Loucy (cell line): ENCODE measurements around the gene ENTHD1.
A peak's percentile ranks its signal among the peaks of the same experiment; 100 is the strongest.

Source experiments
- H2AFZ ChIP-seq: fragments of 200-600 bp; sonication (generic); 2 replicates; pipeline ENCODE4 v1.6.0; 2016; ENCODE audit warnings: antibody characterized with exemption, mild to moderate bottlenecking, low read length, moderate library complexity
- H3F3A ChIP-seq: fragments of 200-600 bp; 2 replicates; pipeline ENCODE4 v1.6.0; 2016; ENCODE audit warnings: antibody characterized with exemption, low read depth, mild to moderate bottlenecking
- H3K27me3 ChIP-seq: fragments of 200-600 bp; sonication (generic); 2 replicates; pipeline ENCODE4 v1.6.1; 2014; ENCODE audit warnings: low read length, mild to moderate bottlenecking; ENCODE audit not compliant: insufficient read depth, poor library complexity, severe bottlenecking
- H3K36me3 ChIP-seq: fragments of 200-600 bp; sonication (generic); 2 replicates; pipeline ENCODE4 v1.6.1; 2016; ENCODE audit warnings: low read length; ENCODE audit not compliant: insufficient read depth
- H3K4me1 ChIP-seq: fragments of 200-600 bp; sonication (generic); 2 replicates; pipeline ENCODE4 v1.5.1; 2014; ENCODE audit warnings: low read length, mild to moderate bottlenecking; ENCODE audit not compliant: insufficient read depth, poor library complexity, severe bottlenecking
- H3K4me2 ChIP-seq: fragments of 200-600 bp; sonication (generic); 2 replicates; pipeline ENCODE4 v1.6.0; 2014; ENCODE audit warnings: antibody characterized with exemption, low read length, low read depth, mild to moderate bottlenecking; ENCODE audit not compliant: poor library complexity, severe bottlenecking
- H3K4me3 ChIP-seq: fragments of 200-600 bp; sonication (generic); 2 replicates; pipeline ENCODE4 v1.5.1; 2014; ENCODE audit warnings: low read length, mild to moderate bottlenecking, mixed read lengths; ENCODE audit not compliant: poor library complexity, severe bottlenecking
- H3K79me2 ChIP-seq: fragments of 200-600 bp; sonication (generic); 2 replicates; pipeline ENCODE4 v1.6.1; 2014; ENCODE audit warnings: low read length; ENCODE audit not compliant: insufficient read depth
- H3K9ac ChIP-seq: fragments of 200-600 bp; sonication (generic); 2 replicates; pipeline ENCODE4 v1.6.0; 2014; ENCODE audit warnings: mild to moderate bottlenecking, low read depth, low read length, moderate library complexity; ENCODE audit not compliant: poor library complexity, severe bottlenecking
- H3K9me2 ChIP-seq: fragments of 200-600 bp; sonication (generic); replicated peaks from 2 replicates; pipeline ENCODE4 v1.6.1; 2016; ENCODE audit warnings: low read depth, low read length, mixed read lengths
- H3K9me3 ChIP-seq: fragments of 200-600 bp; sonication (generic); 2 replicates; pipeline ENCODE4 v1.6.1; 2014; ENCODE audit warnings: mild to moderate bottlenecking, antibody characterized with exemption, low read length, low read depth; ENCODE audit not compliant: insufficient read depth
- H4K20me1 ChIP-seq: fragments of 200-600 bp; sonication (generic); 2 replicates; pipeline ENCODE4 v1.6.0; 2014; ENCODE audit warnings: antibody characterized with exemption, low read length, mild to moderate bottlenecking; ENCODE audit not compliant: insufficient read depth, poor library complexity, severe bottlenecking
- EZH2phosphoT487 ChIP-seq: fragments of 200-600 bp; IDR thresholded peaks from 2 replicates; pipeline ENCODE4 v1.6.1; 2018; ENCODE audit warnings: antibody characterized with exemption, mild to moderate bottlenecking, moderate library complexity, borderline replicate concordance
- TF ChIP-seq, protein P1 (sequence below): fragments of 200-600 bp; sonication (generic); conservative IDR thresholded peaks from 2 replicates; pipeline ENCODE4 v1.5.1; 2014; ENCODE audit warnings: mild to moderate bottlenecking, antibody characterized with exemption, low read length

The ENTHD1 gene

DNA sequence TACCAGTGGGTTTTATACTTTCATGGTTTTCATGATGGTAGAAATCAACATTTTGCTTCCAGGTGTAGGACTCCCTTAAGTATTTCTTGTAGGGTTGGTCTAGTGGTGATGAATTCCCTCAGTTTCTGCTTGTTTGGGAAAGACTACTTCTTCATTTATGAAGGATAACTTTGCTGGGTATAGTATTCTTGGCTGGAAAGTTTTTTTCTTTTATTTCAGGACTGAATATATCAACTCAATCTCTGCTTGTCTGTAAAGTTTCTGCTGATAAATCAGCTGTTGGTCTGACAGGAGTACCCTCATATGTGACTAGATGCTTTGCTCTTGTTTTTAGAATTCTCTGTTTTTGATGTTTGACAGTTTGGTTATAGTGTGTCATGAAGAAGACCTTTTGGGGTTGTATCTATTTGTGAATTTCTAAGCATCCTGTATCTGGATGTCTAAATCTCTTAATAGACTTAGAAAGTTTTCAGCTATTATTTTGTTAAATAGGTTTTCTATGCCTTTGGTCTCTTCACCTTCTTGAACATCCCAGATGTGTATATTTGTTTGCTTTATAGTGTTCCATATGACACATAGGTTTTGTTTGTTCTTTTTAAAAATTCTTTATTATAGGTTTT is 95.9 kb downstream of the ENTHD1 start:
- no peaks in the 10 kb centered on the region for H3K9me2 ChIP-seq
- no peak overlapping the region for H3K4me2 ChIP-seq
- H3K4me3 ChIP-seq, result no peak overlapping the region
- H3K9me3 ChIP-seq, result peaks cover 27% of the 10 kb centered on the region; the same call in 1 of the 2 replicates
- no peak overlapping the region for H2AFZ ChIP-seq
- TF ChIP-seq, protein P1, sequence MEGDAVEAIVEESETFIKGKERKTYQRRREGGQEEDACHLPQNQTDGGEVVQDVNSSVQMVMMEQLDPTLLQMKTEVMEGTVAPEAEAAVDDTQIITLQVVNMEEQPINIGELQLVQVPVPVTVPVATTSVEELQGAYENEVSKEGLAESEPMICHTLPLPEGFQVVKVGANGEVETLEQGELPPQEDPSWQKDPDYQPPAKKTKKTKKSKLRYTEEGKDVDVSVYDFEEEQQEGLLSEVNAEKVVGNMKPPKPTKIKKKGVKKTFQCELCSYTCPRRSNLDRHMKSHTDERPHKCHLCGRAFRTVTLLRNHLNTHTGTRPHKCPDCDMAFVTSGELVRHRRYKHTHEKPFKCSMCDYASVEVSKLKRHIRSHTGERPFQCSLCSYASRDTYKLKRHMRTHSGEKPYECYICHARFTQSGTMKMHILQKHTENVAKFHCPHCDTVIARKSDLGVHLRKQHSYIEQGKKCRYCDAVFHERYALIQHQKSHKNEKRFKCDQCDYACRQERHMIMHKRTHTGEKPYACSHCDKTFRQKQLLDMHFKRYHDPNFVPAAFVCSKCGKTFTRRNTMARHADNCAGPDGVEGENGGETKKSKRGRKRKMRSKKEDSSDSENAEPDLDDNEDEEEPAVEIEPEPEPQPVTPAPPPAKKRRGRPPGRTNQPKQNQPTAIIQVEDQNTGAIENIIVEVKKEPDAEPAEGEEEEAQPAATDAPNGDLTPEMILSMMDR, result no peak
- TF ChIP-seq EZH2phosphoT487, result no peak
- H4K20me1 ChIP-seq, result no peaks in the 10 kb centered on the region
- H3K27me3 ChIP-seq, result no peaks in the 10 kb centered on the region
- H3K79me2 ChIP-seq, result no peaks in the 10 kb centered on the region
- H3K36me3 ChIP-seq, result no peaks in the 10 kb centered on the region
- no peaks in the 10 kb centered on the region for H3F3A ChIP-seq
- no peak overlapping the region for H3K9ac ChIP-seq
- peaks cover 22% of the 10 kb centered on the region for H3K4me1 ChIP-seq

DNA sequence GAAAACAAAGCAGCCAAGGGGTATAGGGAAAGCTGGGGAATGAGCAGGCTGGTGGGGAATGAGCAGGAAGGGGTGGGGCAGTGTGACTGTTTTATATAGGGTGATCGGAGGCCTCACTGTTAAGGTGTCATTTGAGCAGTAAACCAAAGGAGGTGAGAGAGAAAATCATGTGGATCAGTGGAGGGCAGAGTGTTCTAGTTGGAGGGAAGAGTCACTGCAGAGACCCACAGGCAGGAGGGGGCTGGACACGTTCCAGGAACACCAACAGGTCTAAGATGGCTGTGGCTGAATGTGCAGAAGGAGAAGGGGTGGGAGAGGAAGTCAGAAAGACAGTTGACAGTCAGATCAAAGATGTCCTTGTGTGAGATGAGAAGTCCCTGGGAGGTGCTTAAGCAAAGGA is 103.8 kb downstream of the ENTHD1 start:
- Histone ChIP-seq H4K20me1 (no peaks in the 10 kb centered on the region), H3K36me3 (no peaks in the 10 kb centered on the region), H3K27me3 (no peaks in the 10 kb centered on the region), H3K79me2 (no peaks in the 10 kb centered on the region), H3K9me3 (no peaks in the 10 kb centered on the region), H3K4me3 (no peak overlapping the region), H3K4me1 (peaks cover 6% of the 10 kb centered on the region), H2AFZ (peak overlapping the region; percentile 47), H3K4me2 (no peak overlapping the region), H3K9ac (no peak overlapping the region), H3K9me2 (no peaks in the 10 kb centered on the region), H3F3A (no peaks in the 10 kb centered on the region)
- TF ChIP-seq, protein P1, result no peak
- no peak for TF ChIP-seq EZH2phosphoT487

DNA sequence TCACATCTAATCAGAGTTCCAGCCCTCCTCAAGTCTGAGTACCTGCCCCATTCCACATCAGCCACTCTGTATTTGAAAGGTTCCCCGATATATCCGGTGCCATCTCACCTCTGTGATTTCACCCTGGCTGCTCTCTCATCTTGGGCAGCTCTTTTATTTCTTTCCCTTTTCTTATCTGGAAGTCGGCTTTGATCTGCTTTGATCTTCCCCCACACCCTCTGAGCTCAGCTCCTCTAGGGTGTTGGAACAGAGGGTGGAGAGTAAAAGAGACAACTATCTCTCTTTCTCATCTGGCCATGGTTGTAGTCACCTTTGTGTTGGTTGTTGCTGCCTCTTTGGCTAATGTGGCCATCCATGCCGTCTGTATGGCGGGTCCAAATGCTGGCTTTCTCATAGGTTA is 108.3 kb downstream of the ENTHD1 start:
- peaks cover 6% of the 10 kb centered on the region for H3K4me1 ChIP-seq
- H3K36me3 ChIP-seq, result no peaks in the 10 kb centered on the region
- no peak overlapping the region for H2AFZ ChIP-seq
- H3K9me2 ChIP-seq, result no peaks in the 10 kb centered on the region
- H3K27me3 ChIP-seq, result no peaks in the 10 kb centered on the region
- no peak overlapping the region for H3K4me2 ChIP-seq
- no peaks in the 10 kb centered on the region for H3F3A ChIP-seq
- TF ChIP-seq EZH2phosphoT487, result no peak
- TF ChIP-seq, protein P1, result no peak
- no peaks in the 10 kb centered on the region for H4K20me1 ChIP-seq
- H3K79me2 ChIP-seq, result no peaks in the 10 kb centered on the region
- no peaks in the 10 kb centered on the region for H3K9me3 ChIP-seq
- H3K9ac ChIP-seq, result no peak overlapping the region
- H3K4me3 ChIP-seq, result no peak overlapping the region
